Panc1 (cell line): ENCODE results near the gene HADHB.

Experiments used
- CTCF ChIP-seq: fragments of 450-650 bp; IDR thresholded peaks from 2 replicates; pipeline ENCODE4 v1.5.1; 2017; ENCODE audit warnings: mild to moderate bottlenecking
- REST ChIP-seq, 2 experiments: IDR thresholded peaks; 2 replicates each; pipeline ENCODE4 v1.6.1; 2011 to 2012; ENCODE audit warnings: low read depth in 2 of 2, control low read depth in 1 of 2, low read length in 1 of 2, mild to moderate bottlenecking in 1 of 2, moderate library complexity in 1 of 2; ENCODE audit not compliant: insufficient read depth in 1 of 2
- TCF7L2 ChIP-seq: IDR thresholded peaks from 2 replicates; pipeline ENCODE4 v1.6.1; 2011; ENCODE audit warnings: mild to moderate bottlenecking, low read depth, low read length, inconsistent platforms

GRCh38 chr2:26223018-26223417 lies 21.7 kb upstream of the HADHB start:
- TF ChIP-seq REST (IDR thresholded peaks at IDR 0.05; ENCODE audit: insufficient read depth in 1 of 2, low read depth in 2 of 2, low read length in 1 of 2) (no peak), CTCF (no peak), TCF7L2 (no peak)
